Stimulated activated CD4-positive, alpha-beta T cell treated with anti-CD3 and anti-CD28 coated beads, Interleukin-2, amount 100 ng/mL, for 4 hours (primary cell): Measurements from ENCODE around the gene CDK10.
"Not testable (repeated sequence)": the region's sequence is repeated elsewhere in the genome, so short reads cannot be mapped to it uniquely, and the experiment has no call there.

Experiments used
- DNase-seq: peaks from one replicate; pipeline ENCODE4 v3.0.0-alpha.2; 2020; ENCODE audit warnings: low read depth

CDK10 gene

DNA sequence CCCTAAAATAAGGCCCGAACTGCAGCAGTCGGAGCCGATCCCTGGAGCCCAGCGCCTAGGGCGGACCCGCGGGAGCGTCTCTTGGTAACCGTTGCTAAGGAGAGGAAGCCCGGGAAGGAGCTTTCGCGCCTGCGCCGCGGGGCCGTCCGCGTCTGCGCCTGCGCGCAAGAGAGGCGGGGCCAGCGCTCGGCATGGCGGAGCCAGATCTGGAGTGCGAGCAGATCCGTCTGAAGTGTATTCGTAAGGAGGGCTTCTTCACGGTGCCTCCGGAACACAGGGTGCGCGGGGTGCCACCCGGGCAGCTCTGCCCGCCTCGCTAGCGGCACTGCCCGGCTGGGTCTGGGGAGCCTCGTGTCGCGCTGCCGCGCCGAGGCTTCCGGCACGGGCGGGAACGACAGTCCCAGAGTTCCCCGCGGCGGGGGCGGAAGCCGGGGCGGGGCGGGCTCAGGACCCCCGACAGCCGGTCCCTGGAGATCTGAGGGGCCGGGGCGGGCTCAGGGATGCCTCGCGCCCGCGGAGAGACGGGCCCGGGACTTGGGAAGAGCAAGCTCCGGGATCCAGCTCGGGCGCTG, at the start of gene CDK10:
Gene CDK10, plus strand, starts transcription at position 170 of the 572 bp plus-strand sequence. Its CDS starts 22 bp downstream, at position 192.
- peak; percentile 83 for DNase-seq

DNA sequence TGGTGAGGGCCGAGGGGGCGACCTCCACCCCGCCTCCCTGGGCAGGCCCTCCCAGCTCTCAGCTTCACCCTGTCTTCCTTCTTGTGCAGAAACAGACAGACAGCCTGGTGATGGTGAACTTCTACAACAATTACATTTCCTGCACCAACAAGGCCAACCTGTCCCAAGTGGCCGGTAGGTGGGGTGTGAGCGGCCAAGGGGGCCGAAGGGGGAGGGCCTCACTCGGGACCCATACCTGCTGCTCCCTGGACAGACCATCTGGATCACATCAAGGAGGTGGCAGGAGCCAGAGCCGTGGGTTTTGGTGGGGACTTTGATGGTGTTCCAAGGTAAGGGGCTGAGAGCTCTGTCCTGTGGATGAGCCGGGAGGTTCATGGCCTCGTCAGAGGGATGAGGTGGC, 49.1 kb upstream of the CDK10 start:
- no peak for DNase-seq

- DNase-seq, result no peak
Measured at GRCh38 chr16:89638455-89638854, 48.0 kb upstream of the CDK10 start.

DNA sequence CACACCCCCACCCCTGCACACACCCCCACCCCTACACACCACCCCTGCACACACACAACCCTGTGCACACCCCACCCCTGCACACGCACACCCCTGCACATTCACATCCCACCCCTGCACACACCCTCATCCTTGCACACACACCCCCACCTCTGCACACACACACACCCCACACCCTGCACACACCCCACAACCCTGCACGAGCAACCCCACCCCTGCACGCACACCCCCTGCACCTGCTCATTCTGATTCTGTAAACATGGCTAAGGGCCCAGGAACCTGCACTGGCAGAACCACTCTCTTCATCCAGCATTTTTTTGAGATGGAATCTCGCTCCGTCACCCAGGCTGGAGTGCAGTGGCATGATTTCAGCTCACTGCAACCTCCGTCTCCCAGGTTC, 47.1 kb upstream of the CDK10 start:
- DNase-seq, result no peak

DNA sequence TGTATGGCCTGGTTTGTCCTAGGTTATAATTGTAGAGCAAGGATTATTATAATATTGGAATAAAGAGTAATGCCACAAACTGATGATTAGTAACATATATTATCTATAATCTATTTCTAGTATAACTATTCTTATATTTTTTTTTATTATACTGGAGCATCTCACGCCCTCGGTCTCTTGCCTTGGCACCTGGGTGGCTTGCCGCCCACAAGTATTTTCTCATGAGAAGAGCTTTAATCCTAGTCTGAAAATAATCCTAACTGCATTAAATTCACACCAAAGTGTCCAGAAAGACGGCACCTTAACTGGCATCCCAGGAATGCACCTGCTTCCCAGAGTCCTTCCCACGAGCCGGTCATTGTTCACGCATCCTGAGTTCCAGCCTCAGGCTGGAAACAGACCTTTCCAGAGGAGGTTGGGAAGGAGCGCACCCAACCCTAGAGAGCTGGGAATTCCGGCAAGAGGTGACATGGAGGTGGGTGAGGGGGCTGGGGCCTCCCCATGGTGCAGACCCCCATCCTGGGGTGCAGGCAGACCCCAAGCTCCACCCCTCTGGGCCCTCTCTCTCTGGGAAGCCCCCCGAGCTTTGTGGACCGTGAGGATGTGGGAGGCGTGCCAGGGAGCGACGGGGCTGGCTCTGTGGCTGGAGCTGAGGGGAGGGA, 44.9 kb upstream of the CDK10 start:
- DNase-seq, result no peak

GRCh38 chr16:89642574-89642973, 43.9 kb upstream of the CDK10 start:
- DNase-seq, result no peak

DNA sequence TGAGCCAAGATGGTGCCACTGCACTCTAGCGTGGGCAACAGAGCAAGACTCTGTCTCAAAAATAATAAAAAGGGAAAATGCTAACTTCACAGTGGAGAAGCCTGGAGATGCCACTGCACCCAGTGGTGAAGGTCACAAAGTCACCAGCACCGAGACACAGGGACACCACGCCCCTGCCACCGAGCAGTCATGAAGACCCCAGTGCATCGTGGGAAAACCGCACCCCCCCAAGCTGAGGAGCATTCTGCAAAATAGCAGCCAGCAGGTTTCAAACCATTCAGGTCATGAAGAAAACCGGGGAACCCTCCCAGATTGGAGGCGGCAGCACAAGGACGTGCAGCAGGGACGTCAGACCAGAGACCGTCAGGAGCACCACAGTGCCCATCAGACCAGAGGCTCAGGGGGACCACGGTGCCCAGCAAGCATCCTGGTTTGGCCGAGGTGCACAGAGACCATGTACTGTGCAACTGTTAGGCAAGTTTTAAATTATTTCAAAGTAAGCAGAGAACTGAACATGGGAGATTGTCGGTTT, 42.7 kb upstream of the CDK10 start:
- DNase-seq, result no peak

DNA sequence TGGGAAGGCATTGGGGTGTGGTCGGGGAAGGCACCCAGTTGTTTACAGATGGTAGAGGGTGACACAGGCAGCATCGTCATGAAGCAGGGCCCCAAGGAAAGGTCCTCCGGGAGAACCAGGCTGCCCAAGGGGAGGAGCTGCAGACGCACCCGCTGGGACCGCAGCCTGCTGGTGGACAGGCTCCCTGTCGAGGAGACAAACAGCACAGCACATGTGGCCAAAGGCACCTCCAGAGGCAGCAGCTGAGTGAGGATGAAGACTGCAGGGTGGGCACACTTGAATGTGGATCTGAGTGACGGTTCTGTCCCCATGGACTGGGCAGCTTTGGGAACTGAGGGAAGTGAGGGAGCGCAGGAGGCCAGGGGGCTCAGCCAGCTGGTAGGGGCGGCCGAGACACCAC, 41.4 kb upstream of the CDK10 start:
- DNase-seq, result no peak

DNA sequence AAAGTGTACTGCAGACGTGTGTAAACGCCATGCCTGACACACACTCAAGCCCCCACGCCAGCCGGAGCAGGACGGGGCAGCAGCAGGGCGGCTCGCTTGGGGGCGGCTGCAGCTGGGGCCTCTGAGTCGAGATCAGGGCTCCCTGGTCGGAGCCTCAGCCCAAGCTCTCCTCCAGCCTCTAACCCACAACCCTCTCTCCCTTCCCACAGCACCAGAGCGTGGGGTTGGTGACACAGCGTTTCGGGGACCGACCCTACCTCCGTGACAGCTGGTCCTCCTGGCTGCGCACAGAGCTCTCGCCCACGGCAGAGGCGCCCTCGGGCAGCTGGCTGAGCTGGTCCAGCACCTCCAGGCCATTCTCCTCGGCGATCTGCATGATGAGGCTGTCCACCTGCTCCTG, 40.2 kb upstream of the CDK10 start:
- DNase-seq, result no peak

- DNase-seq, result no peak
Measured at GRCh38 chr16:89646906-89647305, 39.6 kb upstream of the CDK10 start.

GRCh38 chr16:89651584-89651983, 34.9 kb upstream of the CDK10 start:
- no peak for DNase-seq

GRCh38 chr16:89653656-89654295, 32.7 kb upstream of the CDK10 start:
- no peak for DNase-seq

- no peak for DNase-seq
Measured at GRCh38 chr16:89655062-89655643, 31.3 kb upstream of the CDK10 start.

- no peak for DNase-seq
Measured at GRCh38 chr16:89656435-89657121, 29.9 kb upstream of the CDK10 start.

- peak; percentile 85 for DNase-seq
Measured at GRCh38 chr16:89657442-89658220, 28.9 kb upstream of the CDK10 start, which contains the start of the genes CHMP1A and SPATA33. Gene CHMP1A, minus strand, starts transcription at chr16:89657708. Its CDS starts 120 bp downstream, at chr16:89657588. Gene SPATA33, plus strand, starts transcription at chr16:89657836. Its CDS starts 76 bp downstream, at chr16:89657912.

DNA sequence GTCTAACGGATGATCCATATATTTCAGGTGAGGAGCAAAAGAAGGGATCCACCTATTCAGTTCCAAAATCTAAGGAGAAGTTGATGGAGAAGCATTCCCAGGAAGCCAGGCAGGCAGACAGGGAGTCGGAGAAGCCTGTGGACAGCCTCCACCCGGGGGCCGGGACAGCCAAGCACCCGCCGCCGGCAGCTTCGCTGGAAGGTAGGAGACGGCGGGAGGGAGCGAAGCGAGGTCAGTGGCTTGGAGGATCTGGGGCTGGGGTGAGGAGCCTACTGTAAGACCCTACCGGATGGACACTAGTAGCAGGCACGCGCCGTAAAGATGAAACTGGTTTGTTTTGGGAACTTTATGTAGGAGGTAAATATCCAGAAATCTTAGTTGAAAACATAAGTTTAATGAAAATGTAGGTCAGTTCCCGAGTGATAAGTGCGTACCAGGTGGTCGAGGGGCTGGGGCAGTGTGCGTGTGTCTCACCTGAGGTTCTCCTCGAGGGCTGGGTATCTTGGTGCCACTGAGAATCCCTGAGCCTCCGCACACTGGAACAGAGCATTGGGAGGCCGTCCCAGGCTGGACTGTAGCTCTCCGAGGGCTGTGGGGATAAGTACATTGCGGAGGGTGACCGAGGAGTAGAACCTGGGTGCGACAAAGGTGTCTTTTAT, 28.1 kb upstream of the CDK10 start:
- DNase-seq, result no peak

- no peak for DNase-seq
Measured at GRCh38 chr16:89660146-89660545, 26.3 kb upstream of the CDK10 start.

DNA sequence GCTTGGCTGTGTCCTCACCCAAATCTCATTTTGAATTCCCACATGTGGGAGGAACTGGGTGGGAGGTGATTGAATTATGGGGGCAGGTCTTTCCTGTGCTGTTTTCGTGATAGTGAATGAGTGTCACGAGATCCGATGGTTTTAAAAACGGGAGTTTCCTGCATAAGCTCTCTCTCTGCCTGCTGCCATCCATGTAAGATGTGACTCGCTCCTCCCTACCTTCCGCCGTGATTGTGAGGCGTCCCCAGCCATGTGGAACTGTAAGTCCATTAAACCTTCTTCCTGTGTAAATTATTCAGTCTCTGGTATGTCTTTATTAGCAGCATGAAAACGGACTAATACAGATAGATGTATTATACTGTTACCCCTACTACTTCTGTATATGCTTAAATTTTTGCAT, 25.3 kb upstream of the CDK10 start:
- DNase-seq, result no peak

DNA sequence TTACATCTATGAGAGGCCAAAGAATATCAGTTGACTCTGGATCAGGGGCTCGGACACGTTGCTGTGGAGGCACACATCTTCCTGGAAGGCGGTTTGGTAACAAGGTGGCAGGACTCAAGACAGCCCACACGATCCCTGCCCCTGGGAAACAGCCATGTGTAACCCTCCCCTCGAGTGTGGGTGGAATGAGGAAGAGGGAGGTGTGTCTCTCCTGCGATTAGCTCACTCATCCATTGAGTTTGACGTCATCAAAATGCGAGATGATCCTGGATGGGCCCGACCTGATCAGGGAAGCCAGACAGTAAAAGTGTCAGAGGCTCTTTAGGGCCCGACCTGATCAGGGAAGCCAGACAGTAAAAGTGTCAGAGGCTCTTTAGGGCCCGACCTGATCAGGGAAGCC, 22.3 kb upstream of the CDK10 start:
- not testable (repeated sequence) for DNase-seq

- not testable (repeated sequence) for DNase-seq
Measured at GRCh38 chr16:89667000-89667399, 19.5 kb upstream of the CDK10 start.

GRCh38 chr16:89667633-89668032, 18.9 kb upstream of the CDK10 start:
- DNase-seq, result no peak
